ENCODE measurements around the gene MRPL11.

Gene MRPL11

DNA sequence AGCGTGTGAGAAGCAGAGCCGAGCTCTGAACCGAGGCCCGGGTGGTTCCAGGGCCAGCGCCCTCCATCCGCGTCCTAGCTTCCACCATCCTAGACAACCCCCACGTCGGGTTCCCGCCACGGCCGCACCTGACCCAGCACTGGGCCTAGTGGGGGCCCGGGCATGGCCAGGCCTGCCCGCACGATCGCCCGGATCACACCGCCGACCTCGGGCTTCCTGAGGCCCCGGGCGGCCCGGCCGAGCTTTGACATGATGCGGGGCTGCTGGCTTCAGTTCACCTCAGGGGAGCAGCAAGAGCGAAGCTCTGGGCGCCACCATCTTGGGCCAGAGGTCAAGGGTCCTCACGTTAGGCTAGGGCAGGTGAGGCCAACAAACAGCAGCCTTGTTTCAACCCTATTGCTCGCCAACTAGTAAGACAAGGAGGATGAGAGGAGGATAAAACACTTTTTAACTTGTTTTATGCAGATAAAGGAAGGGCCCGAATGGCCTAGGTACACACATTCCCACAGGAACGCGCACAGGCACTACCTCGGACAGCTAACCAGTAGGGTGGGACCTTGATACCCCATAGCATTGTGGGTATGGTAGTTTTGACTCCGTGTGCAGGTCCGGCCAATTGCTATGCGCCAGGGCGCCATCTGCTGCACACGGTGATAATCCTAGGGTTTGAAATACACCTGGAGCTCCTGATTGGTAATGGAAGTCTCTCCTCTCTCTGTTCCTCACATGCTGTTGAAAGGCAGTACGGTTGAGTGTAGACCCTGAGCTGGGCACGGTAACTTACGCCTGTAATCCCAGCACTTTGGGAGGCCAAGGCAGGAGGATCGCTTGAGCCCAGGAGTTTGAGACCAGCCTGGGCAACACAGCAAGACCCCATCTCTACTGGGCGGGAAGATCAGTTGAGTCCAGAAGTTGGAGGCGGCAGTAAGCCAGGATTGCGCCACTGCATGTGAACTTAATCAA, at the start of gene MRPL11:
MRPL11 (minus strand) TSS at position 345 of the 963 bp plus-strand sequence; CDS start at position 251, 94 bp downstream.
- DNase-seq (ENCODE audit: low read depth): peak; percentile 94
- TF ChIP-seq CTCF (IDR thresholded peaks at IDR 0.05; ENCODE audit: low read length, missing control alignments): peak; percentile 74
- peak within 1 kb of the TSS; percentile 66 for H3K4me3 ChIP-seq (replicated peaks; ENCODE audit: low read depth, low read length)

- no peak overlapping the region for H3K4me3 ChIP-seq (replicated peaks; ENCODE audit: low read depth, low read length)
- TF ChIP-seq CTCF (IDR thresholded peaks at IDR 0.05; ENCODE audit: low read length, missing control alignments): no peak
- DNase-seq (ENCODE audit: low read depth): no peak
These were observed 46.2 kb upstream of the MRPL11 start for GRCh38 chr11:66484806-66485380.

DNA sequence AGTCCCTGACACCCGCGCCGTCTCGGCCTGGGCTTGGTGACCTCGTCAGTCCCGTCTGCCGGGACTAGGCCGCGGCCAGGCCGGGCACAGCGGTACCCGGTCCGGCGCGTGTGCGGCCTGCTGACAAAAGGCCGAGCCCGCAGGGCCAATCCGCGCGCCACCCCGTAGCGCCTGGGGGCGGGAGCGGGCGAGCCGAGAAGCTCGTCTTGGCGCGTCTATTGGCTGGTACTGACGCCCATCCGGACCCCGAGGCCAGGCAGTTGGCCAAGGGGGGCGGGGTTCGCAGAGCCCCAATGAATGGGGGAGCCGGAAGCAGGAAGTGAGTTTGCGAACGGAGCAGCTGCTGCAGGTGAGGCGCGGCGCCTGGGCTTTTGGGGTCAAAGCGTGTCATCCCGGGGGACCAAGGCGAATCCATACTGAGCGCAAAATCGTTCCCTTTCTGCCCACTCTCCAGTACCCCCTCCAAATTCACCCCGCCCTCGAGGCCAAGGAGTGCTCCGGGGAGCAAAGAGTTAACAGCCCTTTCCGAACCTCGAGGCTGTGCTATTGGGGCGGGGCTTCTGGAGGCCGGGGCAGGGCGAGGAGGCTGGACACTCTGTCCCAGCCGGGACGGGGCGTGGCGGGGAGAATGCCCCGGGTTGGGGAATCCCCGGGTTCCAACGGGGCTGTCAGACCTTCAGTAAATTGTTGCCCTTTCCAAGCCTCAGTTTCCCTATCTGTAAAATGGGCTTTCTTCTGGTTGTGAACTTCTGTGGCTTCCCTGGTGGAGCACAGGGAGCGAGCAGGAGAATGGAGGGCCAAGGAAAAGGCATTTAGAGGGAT, 41.7 kb upstream of the MRPL11 start, which contains the start of gene DPP3:
DPP3 (plus strand) TSS at position 318 of the 822 bp plus-strand sequence. CDS start 1,767 bp downstream, outside the sequence.
- DNase-seq (ENCODE audit: low read depth): peak; percentile 96
- TF ChIP-seq CTCF (IDR thresholded peaks at IDR 0.05; ENCODE audit: low read length, missing control alignments): no peak

GRCh38 chr11:66479394-66480116, 40.9 kb upstream of the MRPL11 start:
- peak overlapping the region; percentile 91 for H3K4me3 ChIP-seq (replicated peaks; ENCODE audit: low read depth, low read length)
- TF ChIP-seq CTCF (IDR thresholded peaks at IDR 0.05; ENCODE audit: low read length, missing control alignments): no peak
- peak; percentile 37 for DNase-seq (ENCODE audit: low read depth)

More for the DNA sequence above, 41.7 kb upstream of the MRPL11 start, which contains the start of gene DPP3:
- H3K4me3 ChIP-seq (replicated peaks; ENCODE audit: low read depth, low read length): peak within 1 kb of the TSS; percentile 91

DNA sequence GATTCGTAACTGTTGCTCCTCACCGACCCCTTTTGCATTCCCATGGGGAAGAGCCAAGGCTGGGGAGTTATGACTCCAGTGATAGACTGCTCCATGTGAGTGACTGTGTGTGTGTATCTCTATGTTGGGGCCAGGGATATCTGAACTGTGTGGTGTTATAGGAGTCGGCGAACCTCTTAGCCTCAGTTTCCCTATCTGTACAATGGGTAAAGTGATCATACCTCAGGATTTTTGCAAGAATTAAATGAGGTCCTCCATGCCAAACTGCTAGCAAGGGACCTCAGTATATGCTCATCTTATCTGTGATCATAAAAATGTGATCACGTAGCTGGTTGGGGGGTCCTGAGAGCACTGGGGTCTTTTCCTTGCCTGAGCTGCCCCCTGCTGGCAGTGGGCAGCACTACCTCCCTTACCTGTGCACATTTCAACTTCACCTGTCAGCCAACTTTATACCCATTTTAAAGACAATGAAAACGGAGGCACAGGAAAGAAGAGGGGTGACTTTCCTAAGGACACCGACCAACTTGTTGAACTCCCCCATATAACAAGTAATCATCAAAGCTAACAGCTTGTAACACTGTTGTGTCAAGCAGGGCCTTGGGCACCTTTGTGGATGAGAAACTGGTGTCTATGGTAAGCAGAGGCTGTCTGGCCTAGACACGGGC, 40.2 kb upstream of the MRPL11 start:
- TF ChIP-seq CTCF (IDR thresholded peaks at IDR 0.05; ENCODE audit: low read length, missing control alignments): peak; percentile 77
- peak; percentile 19 for DNase-seq (ENCODE audit: low read depth)
- H3K4me3 ChIP-seq (replicated peaks; ENCODE audit: low read depth, low read length): peak overlapping the region; percentile 91
